ENCODE measurements around the gene ENSA. TPM values are rescaled to one million over a fixed set of nuclear protein-coding genes. Genes with fewer than 3 reads are reported as not detected.
"Not testable (repeated sequence)": the region's sequence is repeated elsewhere in the genome, so short reads cannot be mapped to it uniquely, and the experiment has no call there.

ENSA gene
- total and polyA plus RNA-seq, 2 of the 4 experiments (the other 2 are of a cell fraction) = 53.2 to 96.5 TPM

DNA sequence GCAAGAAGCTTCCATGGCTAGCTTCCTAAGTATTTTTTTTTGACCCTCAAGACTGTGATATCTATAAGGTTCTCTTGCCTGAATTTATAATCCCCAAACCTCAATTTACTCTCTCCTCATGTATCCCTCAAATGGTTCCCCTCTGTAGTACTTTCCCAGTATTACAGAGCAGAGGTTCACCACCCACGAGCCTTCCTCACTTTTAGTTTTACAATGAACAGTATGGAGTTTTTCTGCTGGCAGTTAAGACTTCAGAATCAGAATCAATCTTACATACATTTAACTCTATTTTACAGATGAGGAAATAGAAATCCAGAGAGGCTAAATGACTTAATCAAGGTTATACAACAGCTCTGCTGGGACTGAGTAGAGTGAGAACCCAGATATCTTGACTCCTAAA, 4.9 kb downstream of the ENSA start:
- H3K4me3 ChIP-seq (ENCODE audit: insufficient read depth, low read depth, low read length); H3K4me2 ChIP-seq (ENCODE audit: low read depth, low read length); H4K91ac ChIP-seq (ENCODE audit: insufficient read depth, low read depth, low read length); H2BK5ac ChIP-seq (ENCODE audit: low read depth, low read length, poor library complexity, severe bottlenecking); DNase-seq; H2AK9ac ChIP-seq (replicated peaks; ENCODE audit: low read depth, low read length, poor library complexity); H3K14ac ChIP-seq (replicated peaks; ENCODE audit: low read depth, low read length); H3K9ac ChIP-seq (ENCODE audit: low read depth, low read length); in situ Hi-C loops (cut with MboI; ENCODE audit: low sequenced_read_pairs); H3K56ac ChIP-seq (ENCODE audit: extremely low read depth, insufficient read depth, low read length); H2BK120ac ChIP-seq (ENCODE audit: low read depth, low read length); dilution Hi-C loops (cut with HindIII; ENCODE audit: low sequenced_read_pairs, unreplicated experiment); H2BK15ac ChIP-seq (ENCODE audit: low read depth, low read length); H3K18ac ChIP-seq (ENCODE audit: low read depth, low read length); H3K27ac ChIP-seq (ENCODE audit: insufficient read depth, low read length); H3K9me3 ChIP-seq (ENCODE audit: control insufficient read depth, insufficient read depth, low read length); H2AFZ ChIP-seq (replicated peaks; ENCODE audit: low read length, poor library complexity); H2AK5ac ChIP-seq (ENCODE audit: low read depth, low read length); BruUV-seq (replicated peaks); H3K4ac ChIP-seq (ENCODE audit: low read depth, low read length); H4K5ac ChIP-seq (ENCODE audit: low read depth, low read length); POLR2A ChIA-PET (ENCODE audit: unreplicated experiment); ATAC-seq (ENCODE audit: low read depth); H4K8ac ChIP-seq (ENCODE audit: low read depth in 2 of 2, low read length in 2 of 2); H4K20me1 ChIP-seq (ENCODE audit: insufficient read depth, low read length); H3K9me1 ChIP-seq (ENCODE audit: insufficient read depth, low read length); H2BK20ac ChIP-seq (ENCODE audit: low read depth, low read length); H3K27me3 ChIP-seq (ENCODE audit: control insufficient read depth, insufficient read depth, low read length); intact Hi-C loops (cut with micrococcal nuclease); H3K23ac ChIP-seq (ENCODE audit: low read depth, low read length): not testable (repeated sequence)
- peaks cover 23% of the 10 kb centered on the region for H3K36me3 ChIP-seq (ENCODE audit: control insufficient read depth, insufficient read depth, low read length)
- peaks cover 10% of the 10 kb centered on the region for H3K4me1 ChIP-seq (ENCODE audit: control insufficient read depth, insufficient read depth, low read length)
- H3K79me1 ChIP-seq (ENCODE audit: low read depth in 1 of 2, low read length in 2 of 2) = peaks cover 23 to 56% of the 10 kb centered on the region in 2 experiments
- CTCF ChIA-PET = interaction anchor here (0.7 kb wide), 1 partner anchor 188 kb away, joined by 6 read pairs; no protein-coding TSS in a partner anchor
- WGBS, 2 experiments (ENCODE audit: extremely low coverage in 2 of 2, insufficient read length in 1 of 2) = no CpG with 5 or more reads among the region's 1 CpG

DNA sequence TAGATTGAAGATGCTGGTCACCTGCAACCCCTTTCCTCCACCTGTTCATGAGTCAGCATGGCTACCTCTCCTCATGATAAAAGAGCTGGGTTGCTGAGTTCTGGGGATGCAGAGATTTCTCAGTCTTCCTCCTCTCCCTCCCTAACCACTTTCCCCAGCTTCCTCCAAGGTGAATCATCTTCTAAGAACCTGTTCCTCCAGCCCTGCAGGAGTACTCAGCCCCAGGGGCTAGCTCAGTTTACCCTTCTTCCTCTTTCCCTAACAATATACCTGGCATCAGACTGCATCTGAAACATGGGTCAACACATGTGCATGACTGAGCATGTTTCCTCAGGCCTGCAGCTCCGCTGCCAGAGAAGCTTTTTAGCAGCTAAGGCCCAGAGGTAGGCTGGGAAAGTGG, 5.3 kb downstream of the ENSA start:
- H4K91ac ChIP-seq (ENCODE audit: insufficient read depth, low read depth, low read length); H3K4me3 ChIP-seq (ENCODE audit: insufficient read depth, low read depth, low read length); H2AK9ac ChIP-seq (replicated peaks; ENCODE audit: low read depth, low read length, poor library complexity); H3K27ac ChIP-seq (ENCODE audit: insufficient read depth, low read length); H3K27me3 ChIP-seq (ENCODE audit: control insufficient read depth, insufficient read depth, low read length); H2BK120ac ChIP-seq (ENCODE audit: low read depth, low read length); dilution Hi-C loops (cut with HindIII; ENCODE audit: low sequenced_read_pairs, unreplicated experiment); POLR2A ChIA-PET (ENCODE audit: unreplicated experiment); intact Hi-C loops (cut with micrococcal nuclease); H2AFZ ChIP-seq (replicated peaks; ENCODE audit: low read length, poor library complexity); H4K5ac ChIP-seq (ENCODE audit: low read depth, low read length); H3K9ac ChIP-seq (ENCODE audit: low read depth, low read length); DNase-seq; H2AK5ac ChIP-seq (ENCODE audit: low read depth, low read length); BruUV-seq (replicated peaks); H3K9me3 ChIP-seq (ENCODE audit: control insufficient read depth, insufficient read depth, low read length); H4K20me1 ChIP-seq (ENCODE audit: insufficient read depth, low read length); ATAC-seq (ENCODE audit: low read depth); H3K18ac ChIP-seq (ENCODE audit: low read depth, low read length); H3K23ac ChIP-seq (ENCODE audit: low read depth, low read length); H3K9me1 ChIP-seq (ENCODE audit: insufficient read depth, low read length); H2BK15ac ChIP-seq (ENCODE audit: low read depth, low read length); H2BK20ac ChIP-seq (ENCODE audit: low read depth, low read length); H3K4me2 ChIP-seq (ENCODE audit: low read depth, low read length); H3K14ac ChIP-seq (replicated peaks; ENCODE audit: low read depth, low read length); in situ Hi-C loops (cut with MboI; ENCODE audit: low sequenced_read_pairs); H3K4ac ChIP-seq (ENCODE audit: low read depth, low read length); H2BK5ac ChIP-seq (ENCODE audit: low read depth, low read length, poor library complexity, severe bottlenecking); H4K8ac ChIP-seq (ENCODE audit: low read depth in 2 of 2, low read length in 2 of 2); H3K56ac ChIP-seq (ENCODE audit: extremely low read depth, insufficient read depth, low read length): not testable (repeated sequence)
- no CpG with 5 or more reads among the region's 1 CpG for WGBS, 2 experiments (ENCODE audit: extremely low coverage in 2 of 2, insufficient read length in 1 of 2)
- CTCF ChIA-PET = interaction anchor here (0.7 kb wide), 1 partner anchor 188 kb away, joined by 6 read pairs; no protein-coding TSS in a partner anchor
- Histone ChIP-seq H3K4me1 (ENCODE audit: control insufficient read depth, insufficient read depth, low read length) (peaks cover 10% of the 10 kb centered on the region), H3K36me3 (ENCODE audit: control insufficient read depth, insufficient read depth, low read length) (peaks cover 23% of the 10 kb centered on the region), H3K79me1 (ENCODE audit: low read depth in 1 of 2, low read length in 2 of 2) (peaks cover 23 to 56% of the 10 kb centered on the region in 2 experiments)
